ENCODE data around the gene CDC42SE2. TPM values are rescaled to one million over a fixed set of nuclear protein-coding genes. Genes with fewer than 3 reads are reported as not detected.
"Not testable (repeated sequence)": the region's sequence is repeated elsewhere in the genome, so short reads cannot be mapped to it uniquely, and the experiment has no call there.

The CDC42SE2 gene
- total and polyA plus RNA-seq, 5 donors from 2014 or later = 241 to 429 (median 379) TPM

DNA sequence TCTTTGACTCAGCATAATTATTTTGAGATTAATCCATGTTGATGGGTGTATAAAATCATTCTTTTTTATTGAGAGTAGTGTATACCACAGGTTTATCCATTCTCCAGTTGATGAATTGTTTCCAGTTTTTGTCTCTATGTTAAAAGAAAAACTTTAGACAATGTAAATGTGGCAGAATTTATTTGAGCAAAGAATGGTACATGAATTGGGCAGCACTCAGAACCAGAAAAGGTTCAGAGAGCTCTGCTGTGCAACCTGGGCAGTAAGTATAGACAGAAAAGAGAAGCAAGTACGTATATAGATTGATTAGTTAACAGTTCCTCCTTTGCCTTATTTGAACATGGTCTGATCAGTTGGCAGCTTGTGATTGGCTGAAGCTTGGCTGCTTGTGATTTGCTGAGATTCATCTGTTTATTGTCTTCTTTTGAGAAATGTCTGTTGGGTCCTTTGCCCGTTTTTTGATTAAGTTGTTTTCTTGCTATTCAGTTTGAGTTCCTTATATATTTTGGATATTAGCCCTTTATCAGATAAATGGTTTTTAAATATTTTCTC, 41.4 kb downstream of the CDC42SE2 start:
- Histone ChIP-seq H3K27me3 (ENCODE audit: control insufficient read depth, insufficient read depth, low read length) (no peaks in the 10 kb centered on the region), H3K4me3 (ENCODE audit: low read depth, low read length) (peak overlapping the region; percentile 41), H3K36me3 (ENCODE audit: control insufficient read depth, insufficient read depth, low read length) (peaks cover 10% of the 10 kb centered on the region), H3K4me1 (ENCODE audit: control insufficient read depth, insufficient read depth, low read length, poor library complexity, severe bottlenecking) (peaks cover 53% of the 10 kb centered on the region), H3K9me3 (ENCODE audit: control insufficient read depth in 2 of 2, low read length in 2 of 2) (no peaks in the 10 kb centered on the region), H3K27ac (ENCODE audit: insufficient read depth, low read length, poor library complexity, severe bottlenecking) (peak overlapping the region; percentile 42)
- Mint-ChIP-seq H3K9me3 (peaks cover 0 to 2% (median 0%) of the 10 kb centered on the region in 7 donors), H3K36me3 (peaks cover 20% of the 10 kb centered on the region), H3K27ac (peak overlapping the region; percentile 8 to 70 (median 67)), H3K4me1 (peaks cover 44 to 73% (median 50%) of the 10 kb centered on the region in 4 donors), H3K27me3 (no peaks in the 10 kb centered on the region), H3K4me3 (peak overlapping the region in 3 of 4 donors; percentile 56 to 78 (median 69))
- DNase-seq = no peak
- ATAC-seq (ENCODE audit: low read depth in 2 of 2) = no peak

- H3K4me3 ChIP-seq (ENCODE audit: low read depth, low read length) = peak overlapping the region; percentile 41
- H3K36me3 ChIP-seq (ENCODE audit: control insufficient read depth, insufficient read depth, low read length) = peaks cover 10% of the 10 kb centered on the region
- peaks cover 51% of the 10 kb centered on the region for H3K4me1 ChIP-seq (ENCODE audit: control insufficient read depth, insufficient read depth, low read length, poor library complexity, severe bottlenecking)
- Mint-ChIP-seq H3K4me1 (peaks cover 40 to 75% (median 49%) of the 10 kb centered on the region in 4 donors), H3K27ac (peak overlapping the region; percentile 1 to 83 (median 67)), H3K27me3 (no peaks in the 10 kb centered on the region), H3K36me3 (peaks cover 19% of the 10 kb centered on the region), H3K4me3 (peak overlapping the region; percentile 6 to 81 (median 62)), H3K9me3 (peaks cover 0 to 2% (median 0%) of the 10 kb centered on the region in 7 donors)
- H3K27me3 ChIP-seq (ENCODE audit: control insufficient read depth, insufficient read depth, low read length) = no peaks in the 10 kb centered on the region
- ATAC-seq (ENCODE audit: low read depth in 2 of 2) = no peak
- DNase-seq = no peak
- no peak overlapping the region for H3K27ac ChIP-seq (ENCODE audit: insufficient read depth, low read length, poor library complexity, severe bottlenecking)
- H3K9me3 ChIP-seq (ENCODE audit: control insufficient read depth in 2 of 2, low read length in 2 of 2) = no peaks in the 10 kb centered on the region
Measured at GRCh38 chr5:131305906-131306305, 42.1 kb downstream of the CDC42SE2 start.

DNA sequence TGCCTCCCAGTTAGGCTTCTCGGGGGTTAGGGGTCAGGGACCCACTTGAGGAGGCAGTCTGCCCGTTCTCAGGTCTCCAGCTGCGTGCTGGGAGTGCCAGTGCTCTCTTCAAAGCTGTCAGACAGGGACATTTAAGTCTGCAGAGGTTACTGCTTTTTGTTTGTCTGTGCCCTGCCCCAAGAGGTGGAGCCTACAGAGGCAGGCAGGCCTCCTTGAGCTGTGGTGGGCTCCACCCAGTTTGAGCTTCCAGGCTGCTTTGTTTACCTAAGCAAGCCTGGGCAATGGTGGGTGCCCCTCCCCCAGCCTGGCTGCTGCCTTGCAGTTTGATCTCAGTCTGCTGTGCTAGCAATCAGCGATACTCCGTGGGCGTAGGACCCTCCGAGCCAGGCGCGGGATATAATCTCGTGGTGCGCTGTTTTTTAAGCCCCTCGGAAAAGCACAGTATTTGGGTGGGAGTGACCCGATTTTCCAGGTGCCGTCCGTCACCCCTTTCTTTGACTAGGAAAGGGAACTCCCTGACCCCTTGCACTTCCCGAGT, 48.5 kb downstream of the CDC42SE2 start:
- H3K27me3 ChIP-seq (ENCODE audit: control insufficient read depth, insufficient read depth, low read length); H3K27me3 Mint-ChIP-seq; H3K9me3 ChIP-seq (ENCODE audit: control insufficient read depth in 2 of 2, low read length in 2 of 2); ATAC-seq (ENCODE audit: low read depth in 2 of 2); H3K9me3 Mint-ChIP-seq: not testable (repeated sequence)
- Histone ChIP-seq H3K36me3 (ENCODE audit: control insufficient read depth, insufficient read depth, low read length) (peaks cover 19% of the 10 kb centered on the region), H3K4me3 (ENCODE audit: low read depth, low read length) (peak overlapping the region; percentile 32), H3K4me1 (ENCODE audit: control insufficient read depth, insufficient read depth, low read length, poor library complexity, severe bottlenecking) (peaks cover 30% of the 10 kb centered on the region), H3K27ac (ENCODE audit: insufficient read depth, low read length, poor library complexity, severe bottlenecking) (peak overlapping the region; percentile 23)
- H3K27ac Mint-ChIP-seq = peak overlapping the region; percentile 88 to 98 (median 92)
- DNase-seq = peak in 1 of 3 donors; percentile 31
- peak overlapping the region; percentile 40 to 87 (median 82) for H3K4me3 Mint-ChIP-seq
- peaks cover 22% of the 10 kb centered on the region for H3K36me3 Mint-ChIP-seq
- H3K4me1 Mint-ChIP-seq = peaks cover 34 to 93% (median 63%) of the 10 kb centered on the region in 4 donors

GRCh38 chr5:131316026-131316425, 52.2 kb downstream of the CDC42SE2 start:
- no peaks in the 10 kb centered on the region for H3K27me3 Mint-ChIP-seq
- no peak for DNase-seq
- Histone ChIP-seq H3K4me3 (ENCODE audit: low read depth, low read length) (peak overlapping the region; percentile 43), H3K4me1 (ENCODE audit: control insufficient read depth, insufficient read depth, low read length, poor library complexity, severe bottlenecking) (peaks cover 43% of the 10 kb centered on the region), H3K27me3 (ENCODE audit: control insufficient read depth, insufficient read depth, low read length) (no peaks in the 10 kb centered on the region), H3K36me3 (ENCODE audit: control insufficient read depth, insufficient read depth, low read length) (peaks cover 47% of the 10 kb centered on the region), H3K9me3 (ENCODE audit: control insufficient read depth in 2 of 2, low read length in 2 of 2) (no peaks in the 10 kb centered on the region), H3K27ac (ENCODE audit: insufficient read depth, low read length, poor library complexity, severe bottlenecking) (peak overlapping the region; percentile 25)
- peaks cover 0 to 1% (median 0%) of the 10 kb centered on the region in 7 donors for H3K9me3 Mint-ChIP-seq
- no peak for ATAC-seq (ENCODE audit: low read depth in 2 of 2)
- H3K4me3 Mint-ChIP-seq = peak overlapping the region in 3 of 4 donors; percentile 12 to 36 (median 23)
- H3K36me3 Mint-ChIP-seq = peaks cover 32% of the 10 kb centered on the region
- H3K27ac Mint-ChIP-seq = peak overlapping the region; percentile 42 to 82 (median 81)
- H3K4me1 Mint-ChIP-seq = peaks cover 42 to 84% (median 70%) of the 10 kb centered on the region in 4 donors

DNA sequence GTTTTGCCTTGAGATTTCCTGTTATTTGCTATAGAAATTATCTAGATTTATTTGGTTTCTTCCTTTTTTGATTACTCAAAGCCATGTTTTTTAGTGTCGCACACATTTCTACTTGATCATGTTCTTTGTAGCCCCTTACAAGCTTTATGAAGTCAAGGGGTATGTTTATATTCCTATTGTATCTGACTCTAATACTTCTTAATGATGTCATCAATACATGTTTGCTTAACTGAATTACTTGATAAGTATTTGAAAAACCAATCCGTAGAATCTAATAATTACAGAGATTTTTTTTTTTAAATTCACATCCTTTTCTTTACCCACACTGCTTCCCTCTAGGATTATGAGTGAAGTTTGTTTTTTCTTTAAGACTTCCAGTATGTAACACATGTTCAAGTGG, 53.0 kb downstream of the CDC42SE2 start:
- Histone ChIP-seq H3K4me3 (ENCODE audit: low read depth, low read length) (peak overlapping the region; percentile 43), H3K9me3 (ENCODE audit: control insufficient read depth in 2 of 2, low read length in 2 of 2) (no peaks in the 10 kb centered on the region), H3K27ac (ENCODE audit: insufficient read depth, low read length, poor library complexity, severe bottlenecking) (peak overlapping the region; percentile 25), H3K36me3 (ENCODE audit: control insufficient read depth, insufficient read depth, low read length) (peaks cover 47% of the 10 kb centered on the region), H3K4me1 (ENCODE audit: control insufficient read depth, insufficient read depth, low read length, poor library complexity, severe bottlenecking) (peaks cover 47% of the 10 kb centered on the region), H3K27me3 (ENCODE audit: control insufficient read depth, insufficient read depth, low read length) (no peaks in the 10 kb centered on the region)
- H3K27ac Mint-ChIP-seq = peak overlapping the region; percentile 42 to 86 (median 81)
- H3K4me3 Mint-ChIP-seq = peak overlapping the region in 3 of 4 donors; percentile 3 to 49 (median 23)
- no peak for ATAC-seq (ENCODE audit: low read depth in 2 of 2)
- H3K36me3 Mint-ChIP-seq = peaks cover 38% of the 10 kb centered on the region
- peaks cover 0 to 1% (median 0%) of the 10 kb centered on the region in 7 donors for H3K9me3 Mint-ChIP-seq
- H3K4me1 Mint-ChIP-seq = peaks cover 48 to 82% (median 72%) of the 10 kb centered on the region in 4 donors
- no peaks in the 10 kb centered on the region for H3K27me3 Mint-ChIP-seq
- no peak for DNase-seq

DNA sequence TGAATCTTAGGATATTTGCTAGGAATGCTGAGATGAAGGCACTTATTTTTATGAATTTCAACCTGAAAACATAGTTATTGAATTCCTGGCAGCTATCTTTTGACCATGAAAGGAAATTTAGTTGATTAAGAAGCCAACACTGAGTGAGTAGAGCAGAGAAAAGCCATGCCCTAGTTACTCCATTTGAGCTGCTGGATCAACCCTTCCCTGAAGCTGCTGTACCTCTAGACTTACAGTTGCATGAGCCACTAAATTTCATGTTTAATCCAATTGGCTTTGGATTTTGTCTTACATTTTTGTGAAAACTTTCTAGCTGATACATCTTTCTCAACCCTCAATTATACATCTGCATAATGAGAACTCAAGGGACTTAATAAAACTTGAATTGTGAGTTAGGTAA, 54.6 kb downstream of the CDC42SE2 start:
- Mint-ChIP-seq H3K9me3 (peaks cover 0 to 1% (median 0%) of the 10 kb centered on the region in 7 donors), H3K27ac (peak overlapping the region in 2 of 3 donors; percentile 72 to 81), H3K4me1 (peaks cover 53 to 79% (median 69%) of the 10 kb centered on the region in 4 donors), H3K36me3 (peaks cover 49% of the 10 kb centered on the region), H3K4me3 (peak overlapping the region in 1 of 4 donors; percentile 8), H3K27me3 (no peaks in the 10 kb centered on the region)
- DNase-seq (no peak), ATAC-seq (ENCODE audit: low read depth in 2 of 2) (no peak)
- Histone ChIP-seq H3K27me3 (ENCODE audit: control insufficient read depth, insufficient read depth, low read length) (no peaks in the 10 kb centered on the region), H3K36me3 (ENCODE audit: control insufficient read depth, insufficient read depth, low read length) (peaks cover 56% of the 10 kb centered on the region), H3K4me1 (ENCODE audit: control insufficient read depth, insufficient read depth, low read length, poor library complexity, severe bottlenecking) (peaks cover 55% of the 10 kb centered on the region), H3K27ac (ENCODE audit: insufficient read depth, low read length, poor library complexity, severe bottlenecking) (no peak overlapping the region), H3K4me3 (ENCODE audit: low read depth, low read length) (no peak overlapping the region), H3K9me3 (ENCODE audit: control insufficient read depth in 2 of 2, low read length in 2 of 2) (no peaks in the 10 kb centered on the region)

- peaks cover 57 to 78% (median 66%) of the 10 kb centered on the region in 4 donors for H3K4me1 Mint-ChIP-seq
- peak overlapping the region; percentile 3 to 84 (median 36) for H3K4me3 Mint-ChIP-seq
- Histone ChIP-seq H3K27ac (ENCODE audit: insufficient read depth, low read length, poor library complexity, severe bottlenecking) (peak overlapping the region; percentile 23), H3K27me3 (ENCODE audit: control insufficient read depth, insufficient read depth, low read length) (no peaks in the 10 kb centered on the region), H3K36me3 (ENCODE audit: control insufficient read depth, insufficient read depth, low read length) (peaks cover 51% of the 10 kb centered on the region), H3K9me3 (ENCODE audit: control insufficient read depth in 2 of 2, low read length in 2 of 2) (no peaks in the 10 kb centered on the region), H3K4me1 (ENCODE audit: control insufficient read depth, insufficient read depth, low read length, poor library complexity, severe bottlenecking) (peaks cover 45% of the 10 kb centered on the region), H3K4me3 (ENCODE audit: low read depth, low read length) (peak overlapping the region; percentile 42)
- peak overlapping the region; percentile 27 to 85 (median 73) for H3K27ac Mint-ChIP-seq
- H3K9me3 Mint-ChIP-seq = no peaks in the 10 kb centered on the region
- ATAC-seq (ENCODE audit: low read depth in 2 of 2) (peak in 1 of 2 donors; percentile 24), DNase-seq (peak in 1 of 3 donors; percentile 24)
- peaks cover 46% of the 10 kb centered on the region for H3K36me3 Mint-ChIP-seq
- no peaks in the 10 kb centered on the region for H3K27me3 Mint-ChIP-seq
Measured at GRCh38 chr5:131321066-131321465, 57.2 kb downstream of the CDC42SE2 start.
